HepG2 (cell line): Measurements from ENCODE around the gene CDA. TPM values are rescaled to one million over a fixed set of nuclear protein-coding genes. Genes with fewer than 3 reads are reported as not detected.

Experiments
- FLYWCH1 ChIP-seq: sonication (generic); formaldehyde crosslinking; IDR thresholded peaks from 2 replicates; pipeline ENCODE4 v1.8.1; 2023; ENCODE audit warnings: mild to moderate bottlenecking, missing genetic modification reagents
- HMG20A ChIP-seq: IDR thresholded peaks from 2 replicates; pipeline ENCODE4 v1.6.1; 2016; ENCODE audit warnings: borderline replicate concordance
- HNRNPH1 ChIP-seq: fragments of 200-400 bp; formaldehyde crosslinking; optimal IDR thresholded peaks from 2 replicates; pipeline ENCODE3; 2017; ENCODE audit warnings: mild to moderate bottlenecking, low read depth, low read length
- MTF2 ChIP-seq: sonication (generic); formaldehyde crosslinking; IDR thresholded peaks from 2 replicates; pipeline ENCODE4 v1.5.0; 2020; ENCODE audit warnings: missing genetic modification reagents, borderline replicate concordance
- NONO ChIP-seq, 2 experiments: fragments of 450-650 bp in 1 of 2; sonication (generic) in 1 of 2; formaldehyde crosslinking in 1 of 2; IDR thresholded peaks in 1 of 2; conservative IDR thresholded peaks in 1 of 2; 2 replicates each; pipeline versions ENCODE4 v1.6.1 to v1.8.0; 2017 to 2022; ENCODE audit warnings: mild to moderate bottlenecking in 1 of 2, missing genetic modification reagents in 1 of 2, moderate library complexity in 1 of 2
- ZNF503 ChIP-seq: sonication (generic); formaldehyde crosslinking; IDR thresholded peaks from 2 replicates; pipeline ENCODE4 v1.4.0; 2020; ENCODE audit warnings: missing genetic modification reagents
- ZNF577 ChIP-seq: sonication (generic); formaldehyde crosslinking; IDR thresholded peaks from 2 replicates; pipeline ENCODE4 v1.4.0; 2020; ENCODE audit warnings: mild to moderate bottlenecking, low read depth, missing genetic modification reagents, borderline replicate concordance
- polyA plus RNA-seq, 8 experiments: library from polyadenylated mRNA; depleted of rRNA in 3 of 8; stranded (reverse) in 7 of 8; unstranded in 1 of 8; fragments of >200 nt; fragmentation: Illumina TruSeq in 4 of 8; extraction: Trizol in 4 of 8; gene quantifications; 2 replicates each; pipeline versions ENCODE4 v1.2.1 to v1.2.3, GENCODE V29; 2011 to 2016; ENCODE audit warnings: low read depth in 4 of 8, missing spikeins in 1 of 8, mixed read lengths in 1 of 8; ENCODE audit not compliant: insufficient read depth in 1 of 8
- total RNA-seq, 5 experiments: library from RNA; depleted of rRNA; stranded (reverse); fragments of >200 nt; fragmentation: Illumina TruSeq; extraction: Trizol; gene quantifications; 2 replicates each; pipeline ENCODE4 v1.2.3, GENCODE V29; 2016; ENCODE audit warnings: low read depth in 1 of 5
- TF ChIP-seq, protein P1 (sequence below): sonication (generic); formaldehyde crosslinking; IDR thresholded peaks from 2 replicates; pipeline ENCODE4 v1.5.0; 2020; ENCODE audit warnings: mild to moderate bottlenecking, missing genetic modification reagents, borderline replicate concordance
- TF ChIP-seq, protein P2 (sequence below): fragments of 450-650 bp; IDR thresholded peaks from 2 replicates; pipeline ENCODE4 v1.6.1; 2016
- TF ChIP-seq, protein P3 (sequence below): IDR thresholded peaks from 2 replicates; pipeline ENCODE4 v1.6.1; 2016; ENCODE audit warnings: low read depth, missing genetic modification reagents, missing compliant biosample characterization
- TF ChIP-seq, protein P4 (sequence below): sonication (generic); formaldehyde crosslinking; IDR thresholded peaks from 2 replicates; pipeline ENCODE4 v1.4.0; 2020; ENCODE audit warnings: mild to moderate bottlenecking, missing genetic modification reagents

The CDA gene
- total and polyA plus RNA-seq, 2 of the 13 experiments (the other 11 are each of a cell fraction or from before 2014, with no cell fraction given) = 0.66 to 2.1 TPM

GRCh38 chr1:20590306-20590777 is 1.4 kb downstream of the CDA start (continued):
- TF ChIP-seq, protein P1, sequence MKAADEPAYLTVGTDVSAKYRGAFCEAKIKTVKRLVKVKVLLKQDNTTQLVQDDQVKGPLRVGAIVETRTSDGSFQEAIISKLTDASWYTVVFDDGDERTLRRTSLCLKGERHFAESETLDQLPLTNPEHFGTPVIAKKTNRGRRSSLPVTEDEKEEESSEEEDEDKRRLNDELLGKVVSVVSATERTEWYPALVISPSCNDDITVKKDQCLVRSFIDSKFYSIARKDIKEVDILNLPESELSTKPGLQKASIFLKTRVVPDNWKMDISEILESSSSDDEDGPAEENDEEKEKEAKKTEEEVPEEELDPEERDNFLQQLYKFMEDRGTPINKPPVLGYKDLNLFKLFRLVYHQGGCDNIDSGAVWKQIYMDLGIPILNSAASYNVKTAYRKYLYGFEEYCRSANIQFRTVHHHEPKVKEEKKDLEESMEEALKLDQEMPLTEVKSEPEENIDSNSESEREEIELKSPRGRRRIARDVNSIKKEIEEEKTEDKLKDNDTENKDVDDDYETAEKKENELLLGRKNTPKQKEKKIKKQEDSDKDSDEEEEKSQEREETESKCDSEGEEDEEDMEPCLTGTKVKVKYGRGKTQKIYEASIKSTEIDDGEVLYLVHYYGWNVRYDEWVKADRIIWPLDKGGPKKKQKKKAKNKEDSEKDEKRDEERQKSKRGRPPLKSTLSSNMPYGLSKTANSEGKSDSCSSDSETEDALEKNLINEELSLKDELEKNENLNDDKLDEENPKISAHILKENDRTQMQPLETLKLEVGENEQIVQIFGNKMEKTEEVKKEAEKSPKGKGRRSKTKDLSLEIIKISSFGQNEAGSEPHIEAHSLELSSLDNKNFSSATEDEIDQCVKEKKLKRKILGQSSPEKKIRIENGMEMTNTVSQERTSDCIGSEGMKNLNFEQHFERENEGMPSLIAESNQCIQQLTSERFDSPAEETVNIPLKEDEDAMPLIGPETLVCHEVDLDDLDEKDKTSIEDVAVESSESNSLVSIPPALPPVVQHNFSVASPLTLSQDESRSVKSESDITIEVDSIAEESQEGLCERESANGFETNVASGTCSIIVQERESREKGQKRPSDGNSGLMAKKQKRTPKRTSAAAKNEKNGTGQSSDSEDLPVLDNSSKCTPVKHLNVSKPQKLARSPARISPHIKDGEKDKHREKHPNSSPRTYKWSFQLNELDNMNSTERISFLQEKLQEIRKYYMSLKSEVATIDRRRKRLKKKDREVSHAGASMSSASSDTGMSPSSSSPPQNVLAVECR (CRISPR knock-in tag) = no peak
- TF ChIP-seq HMG20A (CRISPR knock-in tag) (peak; percentile 36; the same call in 1 of the 2 replicates), ZNF577 (no peak), FLYWCH1 (CRISPR knock-in tag) (no peak), HNRNPH1 (no peak), MTF2 (CRISPR knock-in tag) (no peak), NONO (IDR thresholded peaks at IDR 0.05) (no peak), NONO (CRISPR knock-in tag; conservative IDR thresholded peaks at IDR 0.05) (no peak), ZNF503 (no peak)
- TF ChIP-seq, protein P2, sequence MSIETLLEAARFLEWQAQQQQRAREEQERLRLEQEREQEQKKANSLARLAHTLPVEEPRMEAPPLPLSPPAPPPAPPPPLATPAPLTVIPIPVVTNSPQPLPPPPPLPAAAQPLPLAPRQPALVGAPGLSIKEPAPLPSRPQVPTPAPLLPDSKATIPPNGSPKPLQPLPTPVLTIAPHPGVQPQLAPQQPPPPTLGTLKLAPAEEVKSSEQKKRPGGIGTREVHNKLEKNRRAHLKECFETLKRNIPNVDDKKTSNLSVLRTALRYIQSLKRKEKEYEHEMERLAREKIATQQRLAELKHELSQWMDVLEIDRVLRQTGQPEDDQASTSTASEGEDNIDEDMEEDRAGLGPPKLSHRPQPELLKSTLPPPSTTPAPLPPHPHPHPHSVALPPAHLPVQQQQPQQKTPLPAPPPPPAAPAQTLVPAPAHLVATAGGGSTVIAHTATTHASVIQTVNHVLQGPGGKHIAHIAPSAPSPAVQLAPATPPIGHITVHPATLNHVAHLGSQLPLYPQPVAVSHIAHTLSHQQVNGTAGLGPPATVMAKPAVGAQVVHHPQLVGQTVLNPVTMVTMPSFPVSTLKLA = no peak
- TF ChIP-seq, protein P3, sequence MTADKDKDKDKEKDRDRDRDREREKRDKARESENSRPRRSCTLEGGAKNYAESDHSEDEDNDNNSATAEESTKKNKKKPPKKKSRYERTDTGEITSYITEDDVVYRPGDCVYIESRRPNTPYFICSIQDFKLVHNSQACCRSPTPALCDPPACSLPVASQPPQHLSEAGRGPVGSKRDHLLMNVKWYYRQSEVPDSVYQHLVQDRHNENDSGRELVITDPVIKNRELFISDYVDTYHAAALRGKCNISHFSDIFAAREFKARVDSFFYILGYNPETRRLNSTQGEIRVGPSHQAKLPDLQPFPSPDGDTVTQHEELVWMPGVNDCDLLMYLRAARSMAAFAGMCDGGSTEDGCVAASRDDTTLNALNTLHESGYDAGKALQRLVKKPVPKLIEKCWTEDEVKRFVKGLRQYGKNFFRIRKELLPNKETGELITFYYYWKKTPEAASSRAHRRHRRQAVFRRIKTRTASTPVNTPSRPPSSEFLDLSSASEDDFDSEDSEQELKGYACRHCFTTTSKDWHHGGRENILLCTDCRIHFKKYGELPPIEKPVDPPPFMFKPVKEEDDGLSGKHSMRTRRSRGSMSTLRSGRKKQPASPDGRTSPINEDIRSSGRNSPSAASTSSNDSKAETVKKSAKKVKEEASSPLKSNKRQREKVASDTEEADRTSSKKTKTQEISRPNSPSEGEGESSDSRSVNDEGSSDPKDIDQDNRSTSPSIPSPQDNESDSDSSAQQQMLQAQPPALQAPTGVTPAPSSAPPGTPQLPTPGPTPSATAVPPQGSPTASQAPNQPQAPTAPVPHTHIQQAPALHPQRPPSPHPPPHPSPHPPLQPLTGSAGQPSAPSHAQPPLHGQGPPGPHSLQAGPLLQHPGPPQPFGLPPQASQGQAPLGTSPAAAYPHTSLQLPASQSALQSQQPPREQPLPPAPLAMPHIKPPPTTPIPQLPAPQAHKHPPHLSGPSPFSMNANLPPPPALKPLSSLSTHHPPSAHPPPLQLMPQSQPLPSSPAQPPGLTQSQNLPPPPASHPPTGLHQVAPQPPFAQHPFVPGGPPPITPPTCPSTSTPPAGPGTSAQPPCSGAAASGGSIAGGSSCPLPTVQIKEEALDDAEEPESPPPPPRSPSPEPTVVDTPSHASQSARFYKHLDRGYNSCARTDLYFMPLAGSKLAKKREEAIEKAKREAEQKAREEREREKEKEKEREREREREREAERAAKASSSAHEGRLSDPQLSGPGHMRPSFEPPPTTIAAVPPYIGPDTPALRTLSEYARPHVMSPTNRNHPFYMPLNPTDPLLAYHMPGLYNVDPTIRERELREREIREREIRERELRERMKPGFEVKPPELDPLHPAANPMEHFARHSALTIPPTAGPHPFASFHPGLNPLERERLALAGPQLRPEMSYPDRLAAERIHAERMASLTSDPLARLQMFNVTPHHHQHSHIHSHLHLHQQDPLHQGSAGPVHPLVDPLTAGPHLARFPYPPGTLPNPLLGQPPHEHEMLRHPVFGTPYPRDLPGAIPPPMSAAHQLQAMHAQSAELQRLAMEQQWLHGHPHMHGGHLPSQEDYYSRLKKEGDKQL (CRISPR knock-in tag) = no peak
- TF ChIP-seq, protein P4, sequence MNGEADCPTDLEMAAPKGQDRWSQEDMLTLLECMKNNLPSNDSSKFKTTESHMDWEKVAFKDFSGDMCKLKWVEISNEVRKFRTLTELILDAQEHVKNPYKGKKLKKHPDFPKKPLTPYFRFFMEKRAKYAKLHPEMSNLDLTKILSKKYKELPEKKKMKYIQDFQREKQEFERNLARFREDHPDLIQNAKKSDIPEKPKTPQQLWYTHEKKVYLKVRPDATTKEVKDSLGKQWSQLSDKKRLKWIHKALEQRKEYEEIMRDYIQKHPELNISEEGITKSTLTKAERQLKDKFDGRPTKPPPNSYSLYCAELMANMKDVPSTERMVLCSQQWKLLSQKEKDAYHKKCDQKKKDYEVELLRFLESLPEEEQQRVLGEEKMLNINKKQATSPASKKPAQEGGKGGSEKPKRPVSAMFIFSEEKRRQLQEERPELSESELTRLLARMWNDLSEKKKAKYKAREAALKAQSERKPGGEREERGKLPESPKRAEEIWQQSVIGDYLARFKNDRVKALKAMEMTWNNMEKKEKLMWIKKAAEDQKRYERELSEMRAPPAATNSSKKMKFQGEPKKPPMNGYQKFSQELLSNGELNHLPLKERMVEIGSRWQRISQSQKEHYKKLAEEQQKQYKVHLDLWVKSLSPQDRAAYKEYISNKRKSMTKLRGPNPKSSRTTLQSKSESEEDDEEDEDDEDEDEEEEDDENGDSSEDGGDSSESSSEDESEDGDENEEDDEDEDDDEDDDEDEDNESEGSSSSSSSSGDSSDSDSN (CRISPR knock-in tag) = no peak
